HG02885 (cell line): Measurements from ENCODE around the gene HPGDS.

ENCODE experiments used
- ATAC-seq: cut with Tn5 transposase; IDR thresholded peaks from one replicate; pipeline ENCODE4 v1.9.1; 2021; ENCODE audit warnings: mild to moderate bottlenecking; ENCODE audit not compliant: unreplicated experiment, poor library complexity

HPGDS gene

DNA sequence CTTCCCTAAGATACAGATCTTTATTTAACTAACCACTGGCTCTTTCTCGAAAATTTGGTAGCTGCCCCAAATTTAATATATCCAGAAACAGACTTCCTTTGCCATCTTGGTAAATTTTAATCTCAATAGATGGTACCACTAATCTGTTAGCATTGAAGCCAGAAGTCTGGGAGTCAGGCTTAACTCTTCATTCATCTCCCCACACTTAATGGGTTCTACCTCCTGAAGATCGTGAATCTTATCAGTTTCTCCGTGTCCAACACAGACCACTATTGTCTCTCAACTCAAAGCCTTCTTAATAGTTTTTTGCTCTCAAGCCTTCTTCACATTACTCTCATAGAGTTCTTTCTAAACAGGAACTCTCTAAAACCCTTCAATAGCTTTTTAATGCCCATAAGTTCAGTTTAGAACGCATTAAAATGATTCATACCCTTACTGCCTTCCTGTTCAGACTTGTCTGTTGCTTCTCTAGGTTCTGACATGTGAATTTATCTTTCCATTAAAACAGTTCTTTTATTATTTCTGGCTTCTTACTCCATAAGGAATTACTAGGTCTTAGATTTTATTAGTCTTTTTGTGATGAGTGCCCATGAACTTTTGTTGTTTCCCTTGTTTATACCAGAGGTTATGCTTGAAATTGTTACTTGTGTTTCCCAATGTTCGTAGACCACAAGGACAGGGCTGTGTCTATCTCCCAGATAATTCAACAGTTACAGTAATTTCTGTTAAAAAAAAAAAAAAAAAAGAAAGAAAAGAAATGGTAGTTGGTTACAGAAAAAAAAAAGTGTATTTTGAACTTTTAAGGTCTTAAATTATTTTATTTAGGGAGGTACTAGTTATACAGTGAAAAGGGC, 80.2 kb downstream of the HPGDS start:
- no peak for ATAC-seq

DNA sequence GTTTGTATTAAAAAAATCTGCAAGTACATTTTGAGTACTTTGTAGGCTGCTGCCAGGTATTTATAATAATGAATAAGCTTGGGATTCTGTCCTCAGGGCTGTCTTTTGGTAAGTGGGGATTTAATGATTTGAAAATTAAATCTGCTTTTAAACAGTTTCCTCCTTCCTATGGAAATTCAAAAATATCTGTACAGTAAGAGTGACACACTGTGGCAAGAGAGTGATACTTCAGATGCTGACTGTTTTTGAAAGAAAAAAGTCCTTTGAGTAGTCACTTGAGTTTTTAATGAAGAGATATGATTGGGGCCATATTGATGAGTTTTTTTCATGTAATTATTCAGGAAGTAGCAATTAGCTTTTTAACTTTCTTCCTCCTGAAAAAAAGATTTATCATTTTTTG, 85.8 kb downstream of the HPGDS start:
- no peak for ATAC-seq

DNA sequence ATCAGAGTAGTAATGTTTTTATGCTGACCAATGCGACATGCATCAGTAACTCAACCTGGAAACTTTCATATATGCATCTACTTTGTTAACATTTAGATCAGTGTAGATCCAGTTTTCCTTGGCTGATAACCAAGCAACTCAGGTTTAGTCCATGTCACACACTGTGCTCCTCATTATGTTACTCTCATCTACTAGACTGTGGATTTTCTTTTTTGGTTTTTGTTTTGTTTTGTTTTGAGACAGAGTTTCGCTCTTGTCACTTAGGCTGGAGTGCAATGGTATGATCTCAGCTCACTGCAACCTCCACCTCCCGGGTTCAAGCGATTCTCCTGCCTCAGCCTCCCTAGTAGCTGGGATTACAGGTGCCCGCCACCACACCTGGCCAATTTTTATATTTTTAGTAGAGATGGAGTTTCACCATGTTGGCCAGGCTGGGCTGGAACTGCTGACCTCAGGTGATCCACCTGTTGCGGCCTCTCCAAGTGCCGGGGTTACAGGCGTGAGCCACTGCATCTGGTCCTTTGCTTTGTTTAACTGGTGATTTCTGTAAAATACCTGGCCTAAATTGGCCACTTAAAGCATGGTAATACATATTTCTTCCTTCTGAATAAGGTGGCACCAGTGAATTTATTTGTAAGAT, 86.4 kb downstream of the HPGDS start:
- ATAC-seq: peak; percentile 52

DNA sequence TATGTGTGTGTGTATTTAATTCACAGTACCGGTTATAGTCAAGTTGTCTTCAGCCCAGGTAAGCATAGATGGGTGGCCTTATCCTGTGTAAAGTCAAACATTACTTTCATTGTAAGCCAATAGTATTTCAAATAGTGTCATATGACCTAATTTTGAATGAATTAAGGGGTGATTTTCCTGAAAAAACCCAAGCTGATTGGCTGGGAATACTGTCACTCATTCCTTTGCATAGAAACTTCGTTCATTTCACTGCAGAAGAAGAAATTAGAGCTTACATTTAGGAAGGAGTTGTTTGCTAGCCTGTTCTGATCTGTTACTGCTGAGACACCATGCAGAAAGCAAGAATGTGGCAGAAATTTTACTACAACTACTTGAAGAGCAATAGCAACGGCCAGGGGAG, 89.6 kb downstream of the HPGDS start:
- ATAC-seq: no peak

DNA sequence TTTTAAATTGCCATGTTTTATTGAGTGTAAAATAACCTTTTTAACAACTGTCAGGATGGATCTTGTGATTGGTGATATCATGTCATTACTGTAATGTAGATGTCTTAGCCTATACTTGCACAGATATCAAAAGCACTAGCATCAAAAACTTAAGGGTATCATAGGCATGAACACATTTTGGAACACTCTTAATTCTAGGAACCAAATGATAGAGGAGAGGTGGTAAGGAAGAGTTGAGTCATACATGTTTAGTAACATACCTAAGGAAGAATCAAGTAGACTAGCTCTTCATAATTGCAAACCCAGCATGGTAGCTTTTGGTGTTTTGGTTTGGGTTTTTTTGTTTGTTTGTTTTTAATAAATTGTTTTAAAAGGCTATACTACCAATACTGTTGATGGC, 91.5 kb downstream of the HPGDS start:
- ATAC-seq: no peak
